Stimulated activated CD4-positive, alpha-beta T cell treated with anti-CD3 and anti-CD28 coated beads, Interleukin-15, amount 100 ng/mL, for 48 hours (primary cell): ENCODE results near the gene POM121C.
"Not testable (repeated sequence)": the region's sequence is repeated elsewhere in the genome, so short reads cannot be mapped to it uniquely, and the experiment has no call there.

Experiments
- DNase-seq, 2 donors: peaks; one replicate each; pipeline ENCODE4 v3.0.0-alpha.2; 2020; ENCODE audit warnings: low read depth in 2 of 2

Gene POM121C

GRCh38 chr7:75423481-75423880 lies 62.6 kb downstream of the POM121C start:
- not testable (repeated sequence) for DNase-seq

- not testable (repeated sequence) for DNase-seq
These were observed 64.0 kb downstream of the POM121C start for GRCh38 chr7:75421798-75422710.

- not testable (repeated sequence) for DNase-seq
These were observed 65.9 kb downstream of the POM121C start for GRCh38 chr7:75420152-75420551.

GRCh38 chr7:75419693-75420092 lies 66.4 kb downstream of the POM121C start:
- not testable (repeated sequence) for DNase-seq

GRCh38 chr7:75419210-75419609 lies 66.9 kb downstream of the POM121C start:
- not testable (repeated sequence) for DNase-seq

GRCh38 chr7:75418292-75418858 lies 67.7 kb downstream of the POM121C start:
- DNase-seq, result not testable (repeated sequence)

- DNase-seq, result not testable (repeated sequence)
These were observed 69.3 kb downstream of the POM121C start for GRCh38 chr7:75416787-75417186.

- not testable (repeated sequence) for DNase-seq
These were observed 70.2 kb downstream of the POM121C start for GRCh38 chr7:75415829-75416373.

GRCh38 chr7:75415428-75415817 lies 70.7 kb downstream of the POM121C start:
- DNase-seq, result not testable (repeated sequence)

GRCh38 chr7:75414708-75415427 lies 71.2 kb downstream of the POM121C start:
- DNase-seq, result not testable (repeated sequence)

GRCh38 chr7:75414204-75414603 lies 71.9 kb downstream of the POM121C start:
- DNase-seq, result not testable (repeated sequence)

- not testable (repeated sequence) for DNase-seq
These were observed 75.3 kb downstream of the POM121C start for GRCh38 chr7:75410823-75411173.

- DNase-seq, result not testable (repeated sequence)
These were observed 75.9 kb downstream of the POM121C start for GRCh38 chr7:75409880-75410822.

- not testable (repeated sequence) for DNase-seq
These were observed 81.4 kb downstream of the POM121C start for GRCh38 chr7:75404663-75405062.

GRCh38 chr7:75403455-75404443 lies 82.3 kb downstream of the POM121C start:
- not testable (repeated sequence) for DNase-seq

- not testable (repeated sequence) for DNase-seq
These were observed 85.5 kb downstream of the POM121C start for GRCh38 chr7:75400575-75400974.

- not testable (repeated sequence) for DNase-seq
These were observed 87.1 kb downstream of the POM121C start for GRCh38 chr7:75398771-75399700.

- DNase-seq, result not testable (repeated sequence)
These were observed 88.2 kb downstream of the POM121C start for GRCh38 chr7:75397865-75398264.
